CD4-positive, alpha-beta T cell (primary cell): ENCODE results near the gene TMEM141. TPM values are rescaled to one million over a fixed set of nuclear protein-coding genes. Genes with fewer than 3 reads are reported as not detected.

Source experiments
- ATAC-seq: fragments of 200-7000 bp; cut with Tn5 transposase; one replicate; pipeline ENCODE4 v1.10.0; 2022; ENCODE audit warnings: mild to moderate bottlenecking; ENCODE audit not compliant: poor library complexity
- CTCF ChIA-PET: fragments of 350-600 bp; sonication (Branson Sonifier 250); formaldehyde crosslinking; loops from one replicate; lab custom pipeline; 2021; ENCODE audit warnings: antibody characterized with exemption, inconsistent platforms; lab: Charles Lee
- POLR2A ChIA-PET: fragments of 350-600 bp; sonication (Branson Sonifier 250); formaldehyde crosslinking; loops from one replicate; lab custom pipeline; 2021; ENCODE audit warnings: antibody characterized with exemption, inconsistent platforms; lab: Charles Lee
- DNase-seq, 14 experiments: peaks; one replicate each; pipeline ENCODE4 v3.0.0-alpha.2; 2013 to 2020; ENCODE audit warnings: mixed read lengths in 2 of 14
- H3K27ac ChIP-seq, 2 donors: one replicate each; pipeline versions ENCODE4 v1.5.1 to v1.7.0; 2013; ENCODE audit warnings: low read length in 2 of 2, low read depth in 1 of 2, mild to moderate bottlenecking in 1 of 2
- H3K27me3 ChIP-seq, 2 experiments: 1 replicate in 1 of 2; 2 replicates in 1 of 2; pipeline versions ENCODE4 v1.6.1 to v1.7.0; 2013; ENCODE audit warnings: low read length in 2 of 2, control low read depth in 1 of 2, mild to moderate bottlenecking in 1 of 2, moderate library complexity in 1 of 2; ENCODE audit not compliant: insufficient read depth in 2 of 2, control insufficient read depth in 1 of 2
- H3K36me3 ChIP-seq: one replicate; pipeline ENCODE4 v1.6.1; 2013; ENCODE audit warnings: low read length, control low read depth; ENCODE audit not compliant: insufficient read depth
- H3K4me1 ChIP-seq: one replicate; pipeline ENCODE4 v1.6.1; 2013; ENCODE audit warnings: low read length, control low read depth; ENCODE audit not compliant: insufficient read depth
- H3K4me3 ChIP-seq: one replicate; pipeline ENCODE4 v1.5.1; 2013; ENCODE audit warnings: mild to moderate bottlenecking, low read length, moderate library complexity
- H3K9me3 ChIP-seq, 2 experiments: 1 replicate in 1 of 2; 2 replicates in 1 of 2; pipeline versions ENCODE4 v1.6.1 to v1.7.0; 2013; ENCODE audit warnings: low read length in 2 of 2, mild to moderate bottlenecking in 2 of 2, control low read depth in 1 of 2, moderate library complexity in 1 of 2; ENCODE audit not compliant: control insufficient read depth in 1 of 2, insufficient read depth in 1 of 2
- H3K27ac Mint-ChIP-seq: one replicate; pipeline ENCODE4 v1.8.0; 2020; ENCODE audit warnings: mixed read lengths
- H3K27me3 Mint-ChIP-seq: one replicate; pipeline ENCODE4 v1.8.0; 2021; ENCODE audit warnings: mixed read lengths
- H3K36me3 Mint-ChIP-seq: one replicate; pipeline ENCODE4 v1.8.0; 2021; ENCODE audit warnings: low read depth, mixed read lengths
- H3K4me1 Mint-ChIP-seq: one replicate; pipeline ENCODE4 v1.8.0; 2021; ENCODE audit warnings: low read depth, mixed read lengths
- H3K4me3 Mint-ChIP-seq: one replicate; pipeline ENCODE4 v1.8.0; 2020; ENCODE audit warnings: mild to moderate bottlenecking, mixed read lengths
- H3K9me3 Mint-ChIP-seq: one replicate; pipeline ENCODE4 v1.8.0; 2020; ENCODE audit warnings: mixed read lengths
- CTCF ChIP-seq: fragments of 200-600 bp; IDR thresholded peaks from one replicate; pipeline ENCODE4 v1.8.0; 2022; ENCODE audit warnings: antibody characterized with exemption, mild to moderate bottlenecking
- intact Hi-C, 2 experiments: fragments of 100-400 bp; cut with DNase I in 1 of 2; cut with micrococcal nuclease in 1 of 2; formaldehyde crosslinking; loops; one replicate each; pipeline versions ENCODE4 v1.15.1 to v1.9.0; 2023 to 2025; cut with DNase I, micrococcal nuclease
- total RNA-seq, 174 experiments: library from RNA in 2 of 174; stranded (reverse) in 2 of 174; gene quantifications; one replicate each; pipeline ENCODE4 v1.2.3 and lab custom pipeline; 2021 to 2026

TMEM141 gene
- total RNA-seq, 2 experiments from 2014 or later = 14.6 to 17.1 TPM

DNA sequence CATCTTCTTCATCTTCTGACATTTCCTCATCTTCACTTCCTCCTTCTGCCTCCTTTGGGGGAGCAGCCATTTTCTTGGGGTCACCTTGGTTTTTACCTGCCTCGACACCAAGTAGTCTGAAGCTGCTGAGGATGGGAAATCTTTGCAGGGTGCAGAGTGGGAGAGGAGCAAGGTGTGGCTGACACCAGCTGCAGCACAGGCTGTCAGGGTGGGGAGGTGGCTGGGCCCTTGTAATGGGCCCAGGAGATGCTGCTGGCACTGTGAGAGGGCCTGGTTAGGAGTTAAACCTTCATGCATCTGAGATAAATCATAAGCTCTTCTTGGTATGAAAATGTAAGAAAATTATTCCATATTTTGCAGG lies 24.3 kb downstream of the TMEM141 start:
- peaks cover 24% of the 10 kb centered on the region for H3K4me1 Mint-ChIP-seq
- ATAC-seq (no peak), DNase-seq (no peak)
- Histone ChIP-seq H3K27ac (no peak overlapping the region), H3K27me3 (no peaks in the 10 kb centered on the region), H3K36me3 (peaks cover 13% of the 10 kb centered on the region), H3K9me3 (no peaks in the 10 kb centered on the region), H3K4me1 (peaks cover 21% of the 10 kb centered on the region), H3K4me3 (no peak overlapping the region)
- H3K27me3 Mint-ChIP-seq = no peaks in the 10 kb centered on the region
- no peak for TF ChIP-seq CTCF
- POLR2A ChIA-PET = no interaction called here
- peaks cover 35% of the 10 kb centered on the region for H3K36me3 Mint-ChIP-seq
- intact Hi-C loops = no loop called here
- CTCF ChIA-PET = no interaction called here
- no peak overlapping the region for H3K4me3 Mint-ChIP-seq
- no peak overlapping the region for H3K27ac Mint-ChIP-seq
- H3K9me3 Mint-ChIP-seq = no peaks in the 10 kb centered on the region

GRCh38 chr9:136820971-136821825 lies 30.1 kb downstream of the TMEM141 start:
- CTCF ChIA-PET = no interaction called here
- intact Hi-C loops = no loop called here
- Mint-ChIP-seq H3K27ac (no peak overlapping the region), H3K4me1 (peaks cover 8% of the 10 kb centered on the region), H3K36me3 (peaks cover 14% of the 10 kb centered on the region), H3K27me3 (no peaks in the 10 kb centered on the region), H3K9me3 (no peaks in the 10 kb centered on the region), H3K4me3 (no peak overlapping the region)
- POLR2A ChIA-PET = no interaction called here
- no peak for ATAC-seq
- no peak for TF ChIP-seq CTCF
- H3K36me3 ChIP-seq = peaks cover 12% of the 10 kb centered on the region
- H3K4me3 ChIP-seq = no peak overlapping the region
- no peaks in the 10 kb centered on the region for H3K9me3 ChIP-seq
- no peak overlapping the region for H3K27ac ChIP-seq
- DNase-seq = peak in 1 of 14 experiments; percentile 18
- no peaks in the 10 kb centered on the region for H3K4me1 ChIP-seq
- H3K27me3 ChIP-seq = no peaks in the 10 kb centered on the region

DNA sequence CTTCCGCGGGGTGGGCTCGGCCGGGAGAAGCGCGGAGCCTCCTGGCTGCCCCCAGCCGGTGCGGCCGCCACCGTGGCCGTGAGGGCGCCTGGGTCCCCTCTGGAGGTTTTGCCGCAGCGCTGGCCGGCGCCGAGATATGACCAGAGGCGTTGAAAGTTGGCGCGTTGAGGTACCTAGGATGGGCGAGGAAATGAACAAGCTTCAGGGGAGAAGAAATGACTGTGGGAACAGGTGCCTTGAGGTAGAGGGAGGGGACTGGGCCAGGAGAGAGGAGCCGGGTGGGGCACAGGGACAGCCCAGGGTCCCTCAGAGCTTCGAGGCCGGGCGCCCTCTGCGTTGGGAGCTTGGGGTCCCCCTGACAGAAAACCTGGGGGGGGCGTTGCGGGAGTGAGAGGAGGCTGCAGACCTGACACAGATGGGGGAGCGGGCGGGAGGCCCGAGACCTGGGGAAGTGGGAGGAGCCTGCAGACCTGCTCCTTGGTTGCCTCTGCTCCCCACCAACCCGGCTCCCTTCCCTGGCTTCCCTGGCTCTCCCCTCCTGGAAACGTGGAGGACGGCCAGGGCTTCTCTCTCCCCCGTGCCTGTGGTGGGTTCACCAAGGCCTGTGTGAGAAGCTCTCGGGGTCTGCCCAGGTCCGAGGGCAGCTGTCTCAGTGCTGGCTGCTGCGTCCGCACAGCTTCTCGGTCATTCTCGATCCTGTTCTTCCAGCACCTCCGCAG lies 30.8 kb downstream of the TMEM141 start:
- CTCF ChIA-PET = no interaction called here
- H3K9me3 Mint-ChIP-seq = no peaks in the 10 kb centered on the region
- no peak overlapping the region for H3K4me3 Mint-ChIP-seq
- H3K9me3 ChIP-seq = no peaks in the 10 kb centered on the region
- no peaks in the 10 kb centered on the region for H3K27me3 Mint-ChIP-seq
- H3K4me3 ChIP-seq = no peak overlapping the region
- no peak overlapping the region for H3K27ac Mint-ChIP-seq
- peaks cover 16% of the 10 kb centered on the region for H3K36me3 ChIP-seq
- intact Hi-C loops = no loop called here
- H3K4me1 ChIP-seq = no peaks in the 10 kb centered on the region
- no peak for TF ChIP-seq CTCF
- POLR2A ChIA-PET = no interaction called here
- no peaks in the 10 kb centered on the region for H3K27me3 ChIP-seq
- peak in 1 of 14 experiments; percentile 19 for DNase-seq
- no peak for ATAC-seq
- peaks cover 10% of the 10 kb centered on the region for H3K36me3 Mint-ChIP-seq
- no peak overlapping the region for H3K27ac ChIP-seq
- peaks cover 8% of the 10 kb centered on the region for H3K4me1 Mint-ChIP-seq
